K562 (cell line): ENCODE measurements around the gene CALML6.

ENCODE experiments used
- CTCF ChIP-seq, 3 experiments: IDR thresholded peaks in 2 of 3; conservative IDR thresholded peaks in 1 of 3; 2 replicates each; pipeline ENCODE4 v1.5.1; 2011 to 2012; ENCODE audit warnings: low read length in 3 of 3, mild to moderate bottlenecking in 3 of 3, control low read depth in 2 of 3, improper control_type of control experiment in 1 of 3, inconsistent platforms in 1 of 3, low read depth in 1 of 3, mixed read lengths in 1 of 3, moderate library complexity in 1 of 3; ENCODE audit not compliant: insufficient read depth in 2 of 3
- E2F3 ChIP-seq: fragments of 250-450 bp; sonication (Bioruptor Pico); IDR thresholded peaks from 2 replicates; pipeline ENCODE4 v1.4.0; 2020; ENCODE audit warnings: mild to moderate bottlenecking
- EP300 ChIP-seq: IDR thresholded peaks from 2 replicates; pipeline ENCODE4 v1.6.1; 2012; ENCODE audit warnings: low read length, improper control_type of control experiment
- GABPB2 ChIP-seq: fragments of 250-450 bp; sonication (Bioruptor Pico); conservative IDR thresholded peaks from 2 replicates; pipeline ENCODE4 v1.5.1; 2021; ENCODE audit warnings: mild to moderate bottlenecking
- GTF2F1 ChIP-seq: IDR thresholded peaks from 2 replicates; pipeline ENCODE4 v1.6.1; 2011; ENCODE audit warnings: low read depth, low read length, improper control_type of control experiment
- HNRNPUL1 ChIP-seq: fragments of 200-400 bp; formaldehyde crosslinking; IDR thresholded peaks from 2 replicates; pipeline ENCODE4 v1.6.1; 2017; ENCODE audit warnings: low read length
- IRF9 ChIP-seq: fragments of 450-650 bp; IDR thresholded peaks from 2 replicates; pipeline ENCODE4 v1.6.1; 2016; ENCODE audit warnings: missing biosample characterization, missing genetic modification characterization
- MYC ChIP-seq, 2 experiments: fragments of 250-450 bp in 1 of 2; sonication (Bioruptor Pico) in 1 of 2; IDR thresholded peaks; 2 replicates each; pipeline versions ENCODE4 v1.5.1 to v1.6.1; 2012 to 2021; ENCODE audit warnings: low read depth in 2 of 2, borderline replicate concordance in 1 of 2, improper control_type of control experiment in 1 of 2, low read length in 1 of 2, mild to moderate bottlenecking in 1 of 2, moderate library complexity in 1 of 2
- NFYB ChIP-seq: IDR thresholded peaks from 2 replicates; pipeline ENCODE4 v1.6.1; 2011; ENCODE audit warnings: mild to moderate bottlenecking, moderate library complexity; ENCODE audit not compliant: insufficient read length; ENCODE audit errors: extremely low read depth
- POLR2AphosphoS5 ChIP-seq: IDR thresholded peaks from 2 replicates; pipeline ENCODE4 v1.6.1; 2011; ENCODE audit warnings: mild to moderate bottlenecking, low read depth, low read length, moderate library complexity; ENCODE audit not compliant: control insufficient read depth, insufficient read depth
- SMAD3 ChIP-seq: fragments of 450-650 bp; formaldehyde crosslinking; conservative IDR thresholded peaks from 2 replicates; pipeline ENCODE4 v1.4.0; 2020; ENCODE audit warnings: mild to moderate bottlenecking

DNA sequence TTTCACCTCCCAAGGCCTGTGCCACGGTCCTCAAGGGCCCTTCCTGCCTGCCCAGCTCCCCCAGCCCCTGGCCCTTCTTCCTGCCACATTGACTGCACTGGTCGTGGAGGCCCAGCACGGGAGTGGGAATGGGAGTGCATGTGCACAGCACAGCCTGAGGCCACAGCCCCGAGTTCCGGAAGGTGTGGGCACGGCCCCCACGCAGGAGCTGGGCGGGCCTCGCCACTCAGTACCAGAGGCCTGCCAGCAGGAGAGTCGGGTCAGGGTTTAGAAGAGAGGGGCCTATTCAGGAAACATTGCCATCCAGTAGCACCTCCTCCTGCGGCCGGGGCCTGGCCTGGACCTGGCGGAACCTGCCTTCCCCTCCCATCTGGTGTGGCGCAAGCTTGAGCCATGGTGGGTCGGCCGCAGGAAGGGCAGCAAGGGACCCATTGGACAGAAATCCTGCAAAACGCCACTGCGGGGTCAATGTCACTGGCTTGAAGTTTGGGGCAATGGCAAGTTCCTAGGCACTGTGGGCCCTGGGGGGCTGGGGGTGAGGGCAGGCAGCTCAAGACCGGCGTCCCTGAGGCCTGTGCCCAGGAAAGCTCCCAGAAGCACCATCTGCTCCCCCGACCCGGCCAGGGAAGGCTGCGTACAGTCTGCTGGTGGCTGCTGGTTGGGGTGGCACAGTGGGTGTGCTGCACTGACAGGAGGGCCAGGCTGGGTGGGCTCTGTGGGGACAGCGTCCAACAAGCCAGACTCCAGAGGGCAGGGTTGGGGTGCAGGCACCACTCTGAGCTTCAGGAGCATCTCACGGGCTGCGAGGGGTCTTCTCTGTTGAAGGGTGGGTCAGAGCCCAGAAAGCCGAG, 5.8 kb downstream of the CALML6 start:
- TF ChIP-seq EP300 (no peak), E2F3 (CRISPR knock-in tag) (no peak), POLR2AphosphoS5 (no peak), CTCF (IDR thresholded peaks at IDR 0.05 in 2 of 3, conservative IDR thresholded peaks at IDR 0.05 in 1 of 3; ENCODE audit: insufficient read depth in 2 of 3, low read depth in 1 of 3, low read length in 3 of 3) (no peak), GTF2F1 (no peak), MYC (IDR thresholded peaks at IDR 0.05; ENCODE audit: low read depth, low read length) (no peak), MYC (CRISPR knock-in tag; IDR thresholded peaks at IDR 0.05; ENCODE audit: borderline replicate concordance, low read depth) (no peak), HNRNPUL1 (no peak), IRF9 (no peak), NFYB (no peak), GABPB2 (no peak), SMAD3 (no peak)
